ENCODE data around the gene TPPP3. TPM values are rescaled to one million over a fixed set of nuclear protein-coding genes. Genes with fewer than 3 reads are reported as not detected.
"Not testable (repeated sequence)": the region's sequence is repeated elsewhere in the genome, so short reads cannot be mapped to it uniquely, and the experiment has no call there.

The TPPP3 gene
- total RNA-seq, 1 donor from 2014 or later: not detected

GRCh38 chr16:67357561-67357960, 35.7 kb downstream of the TPPP3 start:
- H3K4me1 Mint-ChIP-seq (ENCODE audit: low read depth): no peaks in the 10 kb centered on the region
- H3K9me3 Mint-ChIP-seq: no peaks in the 10 kb centered on the region
- peaks cover 17% of the 10 kb centered on the region for H3K27me3 Mint-ChIP-seq (ENCODE audit: insufficient read depth)
- H3K27ac Mint-ChIP-seq: no peak overlapping the region
- no peak for DNase-seq (ENCODE audit: low spot score)
- H3K4me3 Mint-ChIP-seq: no peak overlapping the region
- intact Hi-C loops (cut with micrococcal nuclease): no loop called here
- H3K36me3 Mint-ChIP-seq (ENCODE audit: low read depth): no peaks in the 10 kb centered on the region

DNA sequence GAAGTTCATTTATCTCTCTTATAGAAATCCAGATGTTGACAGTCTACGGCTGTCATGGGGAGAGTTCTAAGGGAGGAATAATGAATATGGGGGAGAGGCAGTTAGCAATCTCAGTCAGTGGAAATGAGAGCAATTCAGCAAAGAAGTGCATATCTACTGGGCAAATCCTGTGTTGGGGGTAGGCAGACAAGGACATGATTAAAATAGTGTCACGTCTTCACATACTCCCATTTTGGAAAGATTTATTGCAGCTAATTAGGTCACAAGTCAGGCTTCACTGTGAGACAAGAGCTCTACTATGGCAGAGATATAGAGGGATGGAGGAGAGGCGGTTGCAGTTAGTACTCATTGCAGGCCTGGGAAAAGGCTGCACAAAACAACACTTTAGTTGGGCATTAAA, 36.9 kb downstream of the TPPP3 start:
- Mint-ChIP-seq H3K9me3 (no peaks in the 10 kb centered on the region), H3K36me3 (ENCODE audit: low read depth) (no peaks in the 10 kb centered on the region), H3K4me1 (ENCODE audit: low read depth) (no peaks in the 10 kb centered on the region), H3K27ac (no peak overlapping the region), H3K27me3 (ENCODE audit: insufficient read depth) (peaks cover 17% of the 10 kb centered on the region), H3K4me3 (no peak overlapping the region)
- DNase-seq (ENCODE audit: low spot score): no peak
- intact Hi-C loops (cut with micrococcal nuclease): no loop called here

DNA sequence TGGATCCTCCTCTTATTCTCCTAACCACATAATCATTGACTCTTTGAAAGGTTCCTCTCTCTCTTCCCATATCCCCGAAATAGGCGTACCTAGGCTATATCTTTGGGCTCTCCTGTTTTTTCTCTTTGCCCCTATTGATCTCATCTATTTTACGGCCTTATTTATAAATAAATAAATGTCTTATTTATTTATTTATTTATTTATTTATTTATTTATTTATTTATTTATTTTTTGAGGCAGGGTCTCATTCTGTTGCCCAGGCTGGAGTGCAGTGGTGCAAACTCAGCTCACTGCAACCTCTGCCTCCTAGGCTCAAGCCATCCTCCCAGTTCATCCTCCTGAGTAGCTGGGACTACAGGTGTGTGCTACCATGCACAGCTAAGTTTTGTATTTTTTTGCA, 40.8 kb downstream of the TPPP3 start:
- not testable (repeated sequence) for H3K4me1 Mint-ChIP-seq (ENCODE audit: low read depth); H3K27ac Mint-ChIP-seq; H3K9me3 Mint-ChIP-seq; DNase-seq (ENCODE audit: low spot score); H3K36me3 Mint-ChIP-seq (ENCODE audit: low read depth); H3K4me3 Mint-ChIP-seq
- peaks cover 13% of the 10 kb centered on the region for H3K27me3 Mint-ChIP-seq (ENCODE audit: insufficient read depth)
- intact Hi-C loops (cut with micrococcal nuclease): loop anchor here (5.0 kb wide), 1 partner anchor 40 kb away; the partner anchor contains the start of gene TPPP3

GRCh38 chr16:67350324-67350723, 43.0 kb downstream of the TPPP3 start:
- no peak for DNase-seq (ENCODE audit: low spot score)
- no peaks in the 10 kb centered on the region for H3K4me1 Mint-ChIP-seq (ENCODE audit: low read depth)
- H3K27me3 Mint-ChIP-seq (ENCODE audit: insufficient read depth): peaks cover 16% of the 10 kb centered on the region
- H3K36me3 Mint-ChIP-seq (ENCODE audit: low read depth): no peaks in the 10 kb centered on the region
- H3K9me3 Mint-ChIP-seq: no peaks in the 10 kb centered on the region
- no peak overlapping the region for H3K27ac Mint-ChIP-seq
- H3K4me3 Mint-ChIP-seq: no peak overlapping the region
- intact Hi-C loops (cut with micrococcal nuclease): loop anchor here (5.0 kb wide), 1 partner anchor 42 kb away; the partner anchor contains the start of gene TPPP3

DNA sequence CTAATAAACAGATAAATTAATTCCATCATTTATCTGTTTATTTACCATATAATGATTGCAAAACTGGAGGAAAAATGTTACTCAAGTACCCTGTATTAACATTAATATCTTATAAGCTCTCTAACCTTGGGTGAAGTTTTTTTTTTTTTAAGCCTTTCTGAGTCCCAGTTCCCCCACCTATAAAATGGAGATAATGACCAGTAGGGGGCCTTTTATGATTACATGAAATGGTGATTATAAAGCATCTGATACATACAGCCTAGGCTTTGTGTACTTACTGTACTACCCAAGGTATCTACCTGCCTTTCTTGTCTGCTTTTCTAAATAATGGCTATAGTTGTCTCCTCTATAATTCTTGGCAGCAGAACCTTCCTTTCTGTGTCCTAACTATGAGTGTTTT, 44.1 kb downstream of the TPPP3 start:
- Mint-ChIP-seq H3K36me3 (ENCODE audit: low read depth) (no peaks in the 10 kb centered on the region), H3K27me3 (ENCODE audit: insufficient read depth) (peaks cover 16% of the 10 kb centered on the region), H3K27ac (no peak overlapping the region), H3K4me3 (no peak overlapping the region), H3K4me1 (ENCODE audit: low read depth) (no peaks in the 10 kb centered on the region), H3K9me3 (no peaks in the 10 kb centered on the region)
- intact Hi-C loops (cut with micrococcal nuclease): no loop called here
- no peak for DNase-seq (ENCODE audit: low spot score)

GRCh38 chr16:67346341-67346740, 47.0 kb downstream of the TPPP3 start:
- intact Hi-C loops (cut with micrococcal nuclease): no loop called here
- Mint-ChIP-seq H3K36me3 (ENCODE audit: low read depth) (no peaks in the 10 kb centered on the region), H3K27ac (no peak overlapping the region), H3K4me1 (ENCODE audit: low read depth) (no peaks in the 10 kb centered on the region), H3K27me3 (ENCODE audit: insufficient read depth) (peaks cover 12% of the 10 kb centered on the region), H3K9me3 (no peaks in the 10 kb centered on the region), H3K4me3 (no peak overlapping the region)
- no peak for DNase-seq (ENCODE audit: low spot score)

- Mint-ChIP-seq H3K4me1 (ENCODE audit: low read depth) (no peaks in the 10 kb centered on the region), H3K27me3 (ENCODE audit: insufficient read depth) (peaks cover 10% of the 10 kb centered on the region), H3K4me3 (no peak overlapping the region), H3K9me3 (no peaks in the 10 kb centered on the region), H3K36me3 (ENCODE audit: low read depth) (no peaks in the 10 kb centered on the region), H3K27ac (no peak overlapping the region)
- DNase-seq (ENCODE audit: low spot score): no peak
- intact Hi-C loops (cut with micrococcal nuclease): no loop called here
These were observed 47.9 kb downstream of the TPPP3 start for GRCh38 chr16:67345401-67345800.

GRCh38 chr16:67342616-67343015, 50.7 kb downstream of the TPPP3 start:
- intact Hi-C loops (cut with micrococcal nuclease): no loop called here
- H3K36me3 Mint-ChIP-seq (ENCODE audit: low read depth): no peaks in the 10 kb centered on the region
- H3K4me1 Mint-ChIP-seq (ENCODE audit: low read depth): no peaks in the 10 kb centered on the region
- H3K9me3 Mint-ChIP-seq: no peaks in the 10 kb centered on the region
- no peak for DNase-seq (ENCODE audit: low spot score)
- no peak overlapping the region for H3K4me3 Mint-ChIP-seq
- H3K27ac Mint-ChIP-seq: no peak overlapping the region
- H3K27me3 Mint-ChIP-seq (ENCODE audit: insufficient read depth): peaks cover 7% of the 10 kb centered on the region

DNA sequence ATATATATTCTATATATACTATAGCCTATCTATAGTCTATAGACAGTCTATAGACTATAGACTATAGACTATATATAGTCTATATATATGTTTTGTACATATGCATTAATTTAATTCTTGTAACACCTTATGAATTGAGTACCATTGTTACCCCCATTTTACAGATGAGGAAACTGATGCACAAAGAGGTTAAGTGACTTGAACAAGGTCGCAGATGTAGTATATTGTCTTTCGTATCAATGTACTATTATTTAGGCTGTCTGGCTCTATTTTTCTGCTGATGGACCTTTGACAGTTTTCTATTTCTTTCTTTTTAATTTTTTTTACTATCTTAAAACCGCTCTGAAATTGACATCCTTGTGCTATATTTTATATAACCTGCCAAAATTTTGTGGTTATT, 52.0 kb downstream of the TPPP3 start:
- no peak for DNase-seq (ENCODE audit: low spot score)
- Mint-ChIP-seq H3K36me3 (ENCODE audit: low read depth) (no peaks in the 10 kb centered on the region), H3K27me3 (ENCODE audit: insufficient read depth) (peaks cover 2% of the 10 kb centered on the region), H3K4me1 (ENCODE audit: low read depth) (no peaks in the 10 kb centered on the region), H3K9me3 (no peaks in the 10 kb centered on the region), H3K27ac (no peak overlapping the region), H3K4me3 (no peak overlapping the region)
- intact Hi-C loops (cut with micrococcal nuclease): no loop called here

Other genes with a start within 250 kb of the TPPP3 start
- 6.2 TPM in 2 replicates for gene B3GNT9, start 242.5 kb downstream of the TPPP3 start, total RNA-seq
- 29.0 TPM in 2 replicates for gene TRADD, start 233.6 kb downstream of the TPPP3 start, total RNA-seq
- 19.3 and 22.4 TPM in 2 replicates for gene FBXL8, start 233.5 kb downstream of the TPPP3 start, total RNA-seq
- 30.3 and 36.8 TPM in 2 replicates for gene HSF4, start 228.8 kb downstream of the TPPP3 start, total RNA-seq
- gene NOL3, start 223.0 kb downstream of the TPPP3 start, total RNA-seq: 19.0 and 22.9 TPM in 2 replicates
- gene MATCAP1, start 209.5 kb downstream of the TPPP3 start, total RNA-seq: 45.5 and 48.2 TPM in 2 replicates
- 0.34 TPM in 1 of 2 replicates, not detected in the other for gene EXOC3L1, start 203.4 kb downstream of the TPPP3 start, total RNA-seq
- 174 and 181 TPM in 2 replicates for gene E2F4, start 201.3 kb downstream of the TPPP3 start, total RNA-seq
- 8.5 and 9.0 TPM in 2 replicates for gene ELMO3, start 194.4 kb downstream of the TPPP3 start, total RNA-seq
- 68.5 and 72.4 TPM in 2 replicates for gene TMEM208, start 166.4 kb downstream of the TPPP3 start, total RNA-seq
- 116 and 119 TPM in 2 replicates for gene FHOD1, start 146.0 kb downstream of the TPPP3 start, total RNA-seq
- 5.1 TPM in 2 replicates for gene SLC9A5, start 144.5 kb downstream of the TPPP3 start, total RNA-seq
- 39.6 and 42.3 TPM in 2 replicates for gene PLEKHG4, start 114.0 kb downstream of the TPPP3 start, total RNA-seq
- gene KCTD19, start 66.8 kb downstream of the TPPP3 start, total RNA-seq: 0.22 and 0.62 TPM in 2 replicates
- gene LRRC36, start 66.7 kb downstream of the TPPP3 start, total RNA-seq: 0.22 and 0.23 TPM in 2 replicates
- 0.76 and 0.88 TPM in 2 replicates for gene ZDHHC1, start 23.0 kb upstream of the TPPP3 start, total RNA-seq
- 3.6 and 5.0 TPM in 2 replicates for gene HSD11B2, start 37.6 kb upstream of the TPPP3 start, total RNA-seq
- 37.7 and 41.5 TPM in 2 replicates for gene ATP6V0D1, start 87.7 kb upstream of the TPPP3 start, total RNA-seq
- gene AGRP, start 90.0 kb upstream of the TPPP3 start, total RNA-seq: not detected in 2 replicates
- gene RIPOR1, start 135.3 kb upstream of the TPPP3 start, total RNA-seq: 26.3 and 27.1 TPM in 2 replicates
- gene CTCF, start 169.0 kb upstream of the TPPP3 start, total RNA-seq: 64.7 and 67.6 TPM in 2 replicates